ENCODE measurements around the gene FRMD4A. TPM values are rescaled to one million over a fixed set of nuclear protein-coding genes. Genes with fewer than 3 reads are reported as not detected.
"Not testable (repeated sequence)": the region's sequence is repeated elsewhere in the genome, so short reads cannot be mapped to it uniquely, and the experiment has no call there.

The FRMD4A gene
- total and polyA plus RNA-seq, 8 donors = 6.9 to 25.3 (median 11.3) TPM

DNA sequence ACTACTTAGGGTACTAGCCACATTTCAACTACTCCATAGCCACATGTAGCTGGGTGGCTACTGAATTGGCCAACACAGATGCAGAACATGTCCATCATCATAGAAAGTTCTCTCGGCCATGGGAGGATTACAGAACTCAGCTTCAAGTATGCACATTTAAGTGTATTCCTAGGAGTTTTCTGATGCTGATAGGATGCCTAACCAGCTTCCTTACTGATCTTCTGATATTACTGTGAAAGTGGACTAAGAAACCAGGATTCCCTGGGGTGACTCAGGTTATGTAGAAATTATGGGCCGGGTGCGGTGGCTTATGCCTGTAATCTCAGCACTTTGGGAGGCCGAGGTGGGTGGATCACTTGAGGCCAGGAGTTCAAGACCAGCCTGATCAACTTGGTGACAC is 125.5 kb downstream of the FRMD4A start:
- Histone ChIP-seq H3K4me3 (no peak overlapping the region), H3K9me3 (no peaks in the 10 kb centered on the region), H3K27me3 (peaks cover 0 to 22% (median 17%) of the 10 kb centered on the region in 3 donors), H3K36me3 (no peaks in the 10 kb centered on the region), H3K4me1 (peaks cover 0 to 5% (median 0%) of the 10 kb centered on the region in 4 donors), H3K27ac (no peak overlapping the region)
- DNase-seq = no peak
- intact Hi-C loops (cut with DNase I; ENCODE audit: low total_unique reads) = no loop called here
- no peak for TF ChIP-seq POLR2AphosphoS5 (IDR thresholded peaks at IDR 0.05)
- TF ChIP-seq EP300 (IDR thresholded peaks at IDR 0.05) = no peak
- TF ChIP-seq, protein P1, sequence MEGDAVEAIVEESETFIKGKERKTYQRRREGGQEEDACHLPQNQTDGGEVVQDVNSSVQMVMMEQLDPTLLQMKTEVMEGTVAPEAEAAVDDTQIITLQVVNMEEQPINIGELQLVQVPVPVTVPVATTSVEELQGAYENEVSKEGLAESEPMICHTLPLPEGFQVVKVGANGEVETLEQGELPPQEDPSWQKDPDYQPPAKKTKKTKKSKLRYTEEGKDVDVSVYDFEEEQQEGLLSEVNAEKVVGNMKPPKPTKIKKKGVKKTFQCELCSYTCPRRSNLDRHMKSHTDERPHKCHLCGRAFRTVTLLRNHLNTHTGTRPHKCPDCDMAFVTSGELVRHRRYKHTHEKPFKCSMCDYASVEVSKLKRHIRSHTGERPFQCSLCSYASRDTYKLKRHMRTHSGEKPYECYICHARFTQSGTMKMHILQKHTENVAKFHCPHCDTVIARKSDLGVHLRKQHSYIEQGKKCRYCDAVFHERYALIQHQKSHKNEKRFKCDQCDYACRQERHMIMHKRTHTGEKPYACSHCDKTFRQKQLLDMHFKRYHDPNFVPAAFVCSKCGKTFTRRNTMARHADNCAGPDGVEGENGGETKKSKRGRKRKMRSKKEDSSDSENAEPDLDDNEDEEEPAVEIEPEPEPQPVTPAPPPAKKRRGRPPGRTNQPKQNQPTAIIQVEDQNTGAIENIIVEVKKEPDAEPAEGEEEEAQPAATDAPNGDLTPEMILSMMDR (IDR thresholded peaks at IDR 0.05) = no peak
- no peak for TF ChIP-seq POLR2A (IDR thresholded peaks at IDR 0.05)
- 82 to 95% (median 87%) methylated on average over 4 of the region's 4 CpGs for WGBS, 5 donors

DNA sequence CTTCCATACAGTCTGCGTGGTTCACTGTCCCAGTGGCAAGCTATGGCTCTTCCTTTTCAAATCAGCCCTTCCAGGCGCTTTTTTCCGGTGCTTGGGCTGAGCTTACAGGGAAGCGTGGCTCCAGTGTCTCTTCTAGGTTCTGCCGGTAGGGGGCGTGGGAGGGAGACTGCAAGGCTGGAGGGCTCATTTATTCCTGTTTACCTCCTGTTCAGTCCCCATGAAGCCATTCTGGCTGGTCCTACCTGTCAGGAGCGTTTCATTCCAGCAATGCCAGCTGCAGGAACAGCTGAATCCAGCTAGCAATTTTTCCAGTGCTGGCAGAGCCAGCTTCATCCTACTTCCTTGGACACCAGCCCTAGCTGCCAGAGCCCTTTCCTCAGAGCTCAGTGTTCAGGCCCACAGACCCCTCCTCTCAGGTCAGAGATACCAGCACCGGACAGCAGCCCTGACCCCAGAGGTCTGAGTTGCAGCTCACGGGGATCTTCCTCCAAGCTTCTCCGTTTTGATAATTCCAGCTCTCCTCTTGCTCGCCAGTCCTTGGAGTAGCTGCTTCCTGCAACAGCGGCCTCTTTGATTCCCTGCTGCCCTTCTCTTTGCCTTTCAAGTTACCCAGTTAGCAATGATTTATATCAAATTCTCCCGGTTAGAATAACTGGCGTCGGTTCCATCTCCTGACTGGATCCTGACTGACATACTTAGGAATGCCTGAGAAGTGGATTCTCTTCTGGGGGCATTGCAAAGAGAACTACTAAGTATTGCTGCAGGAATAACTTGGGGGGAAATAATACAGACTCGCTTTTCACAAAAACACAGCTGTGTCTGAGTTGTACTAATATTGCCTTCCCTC is 129.8 kb downstream of the FRMD4A start:
- 50 to 62% (median 54%) methylated on average over 16 of the region's 16 CpGs for WGBS, 5 donors
- TF ChIP-seq, protein P1 (IDR thresholded peaks at IDR 0.05) = no peak
- TF ChIP-seq POLR2AphosphoS5 (IDR thresholded peaks at IDR 0.05) (no peak), POLR2A (IDR thresholded peaks at IDR 0.05) (no peak), EP300 (IDR thresholded peaks at IDR 0.05) (no peak)
- intact Hi-C loops (cut with DNase I; ENCODE audit: low total_unique reads) = no loop called here
- H3K27ac ChIP-seq = no peak overlapping the region
- peaks cover 0 to 47% (median 18%) of the 10 kb centered on the region in 3 donors for H3K27me3 ChIP-seq
- no peak for DNase-seq
- H3K4me3 ChIP-seq = no peak overlapping the region
- H3K9me3 ChIP-seq = no peaks in the 10 kb centered on the region
- H3K4me1 ChIP-seq = peaks cover 0 to 5% (median 0%) of the 10 kb centered on the region in 4 donors
- no peaks in the 10 kb centered on the region for H3K36me3 ChIP-seq

DNA sequence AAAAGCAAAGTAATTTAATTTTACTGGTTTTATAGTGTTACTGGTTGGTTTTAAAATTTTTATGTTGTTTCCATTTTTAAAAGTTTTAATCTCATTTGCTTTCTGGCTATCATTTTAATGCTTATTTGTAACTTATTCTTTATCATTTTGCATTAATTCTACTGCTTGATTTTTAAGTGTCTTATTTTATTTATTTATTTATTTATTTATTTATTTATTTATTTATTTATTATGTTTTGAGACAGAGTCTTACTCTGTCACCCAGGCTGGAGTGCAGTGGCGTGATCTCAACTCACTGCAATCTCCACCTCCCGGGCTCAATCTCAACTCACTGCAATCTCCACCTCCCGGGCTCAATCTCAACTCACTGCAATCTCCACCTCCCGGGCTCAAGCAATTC is 131.6 kb downstream of the FRMD4A start:
- H3K4me1 ChIP-seq, H3K36me3 ChIP-seq, H3K9me3 ChIP-seq, H3K4me3 ChIP-seq, DNase-seq, H3K27ac ChIP-seq: not testable (repeated sequence)
- intact Hi-C loops (cut with DNase I; ENCODE audit: low total_unique reads) = loop anchor here (10.0 kb wide), 1 partner anchor 276 kb away; no protein-coding TSS in a partner anchor
- H3K27me3 ChIP-seq = peaks cover 0 to 52% (median 18%) of the 10 kb centered on the region in 3 donors
- WGBS, 5 donors = 91 to 92% (median 91%) methylated on average over 4 of the region's 4 CpGs

DNA sequence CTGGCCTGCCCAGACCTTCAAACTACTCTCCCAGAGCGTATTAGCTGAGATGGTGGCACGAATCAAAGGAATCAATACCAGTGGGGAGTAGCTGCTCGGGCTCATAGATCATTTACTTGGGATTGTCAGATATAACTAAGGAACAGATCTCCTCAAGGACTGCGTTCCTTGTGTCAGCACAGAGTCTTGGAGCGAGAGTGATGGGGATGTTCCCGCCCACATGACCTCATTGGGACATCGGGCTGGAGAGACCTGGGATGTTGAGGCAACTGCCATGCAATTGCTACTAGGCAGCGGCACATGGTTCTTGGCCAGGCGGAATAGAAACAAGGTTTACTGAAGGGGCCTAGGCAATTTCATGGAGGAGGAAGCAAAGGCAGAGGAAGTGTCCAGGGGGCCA is 132.6 kb downstream of the FRMD4A start:
- intact Hi-C loops (cut with DNase I; ENCODE audit: low total_unique reads) = loop anchor here (10.0 kb wide), 1 partner anchor 277 kb away; no protein-coding TSS in a partner anchor
- Histone ChIP-seq H3K4me3 (no peak overlapping the region), H3K36me3 (no peaks in the 10 kb centered on the region), H3K27me3 (peaks cover 0 to 52% (median 18%) of the 10 kb centered on the region in 3 donors), H3K9me3 (no peaks in the 10 kb centered on the region), H3K4me1 (no peaks in the 10 kb centered on the region), H3K27ac (no peak overlapping the region)
- no peak for DNase-seq
- TF ChIP-seq POLR2A (IDR thresholded peaks at IDR 0.05) = no peak
- TF ChIP-seq EP300 (IDR thresholded peaks at IDR 0.05) = no peak
- TF ChIP-seq, protein P1 (IDR thresholded peaks at IDR 0.05) = no peak
- TF ChIP-seq POLR2AphosphoS5 (IDR thresholded peaks at IDR 0.05) = no peak
- WGBS, 5 donors = 79 to 87% (median 82%) methylated on average over 9 of the region's 9 CpGs

DNA sequence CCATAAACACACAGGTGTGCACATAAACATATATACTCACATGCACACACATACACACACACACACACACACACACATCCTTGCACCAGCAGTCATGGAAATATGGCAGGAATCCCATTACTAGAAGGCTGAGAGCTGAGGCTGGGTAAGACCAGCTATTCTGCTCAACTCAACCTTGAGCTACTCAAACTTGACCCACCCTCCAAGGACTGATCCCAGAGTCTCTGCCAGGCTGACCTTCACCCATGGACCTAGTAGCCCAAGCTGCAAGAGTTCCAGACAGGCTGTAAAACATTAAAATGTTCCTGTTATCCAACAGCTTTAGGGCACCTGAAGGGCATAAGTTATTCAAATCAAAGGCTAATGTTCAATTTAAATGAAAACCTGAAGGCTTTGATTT is 134.6 kb downstream of the FRMD4A start:
- TF ChIP-seq EP300 (IDR thresholded peaks at IDR 0.05) (no peak), POLR2AphosphoS5 (IDR thresholded peaks at IDR 0.05) (no peak), POLR2A (IDR thresholded peaks at IDR 0.05) (no peak)
- TF ChIP-seq, protein P1 (IDR thresholded peaks at IDR 0.05) = no peak
- DNase-seq = no peak
- intact Hi-C loops (cut with DNase I; ENCODE audit: low total_unique reads) = loop anchor here (10.0 kb wide), 1 partner anchor 279 kb away; no protein-coding TSS in a partner anchor

More for the DNA sequence above, 134.6 kb downstream of the FRMD4A start:
- Histone ChIP-seq H3K4me3 (no peak overlapping the region), H3K4me1 (no peaks in the 10 kb centered on the region), H3K27ac (no peak overlapping the region), H3K9me3 (no peaks in the 10 kb centered on the region), H3K27me3 (peaks cover 0 to 39% (median 9%) of the 10 kb centered on the region in 3 donors), H3K36me3 (no peaks in the 10 kb centered on the region)

Measured in stomach (tissue), 9 donors.